Upper lobe of left lung (tissue), 6 donors: ENCODE measurements around the gene SUCLG2. TPM values are rescaled to one million over a fixed set of nuclear protein-coding genes. Genes with fewer than 3 reads are reported as not detected.

ENCODE experiments used
- ATAC-seq, 2 donors: fragments of 200-7000 bp; cut with Tn5 transposase; one replicate each; pipeline ENCODE4 v1.9.1; 2022; ENCODE audit warnings: mild to moderate bottlenecking in 2 of 2, moderate library complexity in 2 of 2; ENCODE audit not compliant: low FRiP score in 2 of 2
- DNase-seq, 2 donors: peaks; one replicate each; pipeline ENCODE4 v3.0.0-alpha.2; 2019 to 2020
- H3K27ac ChIP-seq, 4 donors: fragments of 200-600 bp; sonication (generic); one replicate each; pipeline ENCODE4 v1.5.1; 2016 to 2019
- H3K27me3 ChIP-seq, 4 donors: fragments of 200-600 bp; sonication (generic); one replicate each; pipeline ENCODE4 v1.5.1; 2017 to 2019
- H3K36me3 ChIP-seq, 4 donors: fragments of 200-600 bp; sonication (generic); one replicate each; pipeline ENCODE4 v1.5.1; 2016 to 2019
- H3K4me1 ChIP-seq, 4 donors: fragments of 200-600 bp; sonication (generic); one replicate each; pipeline ENCODE4 v1.5.1; 2018 to 2019
- H3K4me3 ChIP-seq, 4 donors: fragments of 200-600 bp; sonication (generic); one replicate each; pipeline ENCODE4 v1.5.1; 2017 to 2019; ENCODE audit warnings: mild to moderate bottlenecking in 2 of 4, moderate library complexity in 1 of 4
- H3K9me3 ChIP-seq, 4 donors: fragments of 200-600 bp; sonication (generic); one replicate each; pipeline ENCODE4 v1.5.1; 2018 to 2019
- EP300 ChIP-seq, 4 donors: sonication (generic); formaldehyde crosslinking; IDR thresholded peaks; one replicate each; pipeline ENCODE4 v1.5.1; 2017; ENCODE audit warnings: antibody characterized with exemption in 4 of 4, control low read depth in 2 of 4
- POLR2A ChIP-seq, 4 donors: fragments of 450-650 bp; IDR thresholded peaks; one replicate each; pipeline ENCODE4 v1.5.1; 2016 to 2017; ENCODE audit warnings: antibody characterized with exemption in 4 of 4, mild to moderate bottlenecking in 2 of 4
- POLR2AphosphoS5 ChIP-seq, 2 donors: sonication (generic); formaldehyde crosslinking; IDR thresholded peaks; one replicate each; pipeline ENCODE4 v1.5.1; 2017; ENCODE audit warnings: antibody characterized with exemption in 2 of 2
- WGBS, 2 donors: methylation state at CpG; one replicate each; pipeline ENCODE4 v1.1.5; 2017 to 2018; 5-methylcytosine and 5-hydroxymethylcytosine counted together
- total RNA-seq, 6 donors: library from RNA; depleted of rRNA in 4 of 6; stranded (reverse); fragments of >200 nt in 4 of 6; gene quantifications; one replicate each; pipeline versions ENCODE4 v1.1.0 to v1.2.1, GENCODE V29; 2016 to 2021
- TF ChIP-seq, protein P1 (sequence below), 6 experiments: fragments of 450-650 bp in 4 of 6; fragments of 200-600 bp in 2 of 6; sonication (generic) in 2 of 6; IDR thresholded peaks; one replicate each; pipeline ENCODE4 v1.5.1; 2016 to 2019; ENCODE audit warnings: antibody characterized with exemption in 6 of 6
- donor health status: DM: no; HTN: no; CAD: no; lungs with moderate emphysema.
- donor health status: DM: no; HTN: yes; CAD: no; lungs with severe emphysema.

The SUCLG2 gene
- total RNA-seq, 6 donors from 2014 or later: 36.7 to 69.3 (median 50.8) TPM

DNA sequence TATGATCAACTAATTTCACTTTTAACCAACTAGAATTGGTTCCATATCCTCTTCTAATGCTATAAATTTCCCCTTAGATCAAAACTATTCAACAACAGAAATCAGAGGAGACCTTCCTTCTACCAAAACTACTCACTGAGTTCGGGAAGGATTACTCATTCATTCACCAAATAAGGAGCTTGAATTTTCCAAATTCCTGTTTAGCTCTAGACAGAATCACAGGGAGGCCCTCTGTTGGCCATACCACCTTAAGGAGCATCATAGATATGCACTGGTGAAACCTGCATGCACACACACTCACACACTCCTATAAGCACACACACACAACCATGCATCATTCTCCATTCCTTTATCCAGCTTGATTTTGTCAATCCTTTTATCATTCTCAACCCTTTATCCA, 49.0 kb downstream of the SUCLG2 start:
- peaks cover 0 to 3% (median 1%) of the 10 kb centered on the region in 4 donors for H3K4me1 ChIP-seq
- H3K9me3 ChIP-seq: no peaks in the 10 kb centered on the region
- H3K36me3 ChIP-seq: peaks cover 11 to 34% (median 21%) of the 10 kb centered on the region in 4 donors
- TF ChIP-seq EP300 (IDR thresholded peaks at IDR 0.05): no peak
- no peak for TF ChIP-seq POLR2A (IDR thresholded peaks at IDR 0.05)
- TF ChIP-seq, protein P1, sequence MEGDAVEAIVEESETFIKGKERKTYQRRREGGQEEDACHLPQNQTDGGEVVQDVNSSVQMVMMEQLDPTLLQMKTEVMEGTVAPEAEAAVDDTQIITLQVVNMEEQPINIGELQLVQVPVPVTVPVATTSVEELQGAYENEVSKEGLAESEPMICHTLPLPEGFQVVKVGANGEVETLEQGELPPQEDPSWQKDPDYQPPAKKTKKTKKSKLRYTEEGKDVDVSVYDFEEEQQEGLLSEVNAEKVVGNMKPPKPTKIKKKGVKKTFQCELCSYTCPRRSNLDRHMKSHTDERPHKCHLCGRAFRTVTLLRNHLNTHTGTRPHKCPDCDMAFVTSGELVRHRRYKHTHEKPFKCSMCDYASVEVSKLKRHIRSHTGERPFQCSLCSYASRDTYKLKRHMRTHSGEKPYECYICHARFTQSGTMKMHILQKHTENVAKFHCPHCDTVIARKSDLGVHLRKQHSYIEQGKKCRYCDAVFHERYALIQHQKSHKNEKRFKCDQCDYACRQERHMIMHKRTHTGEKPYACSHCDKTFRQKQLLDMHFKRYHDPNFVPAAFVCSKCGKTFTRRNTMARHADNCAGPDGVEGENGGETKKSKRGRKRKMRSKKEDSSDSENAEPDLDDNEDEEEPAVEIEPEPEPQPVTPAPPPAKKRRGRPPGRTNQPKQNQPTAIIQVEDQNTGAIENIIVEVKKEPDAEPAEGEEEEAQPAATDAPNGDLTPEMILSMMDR (IDR thresholded peaks at IDR 0.05): no peak
- H3K4me3 ChIP-seq: no peak overlapping the region
- ATAC-seq: no peak
- no peak for DNase-seq
- no peak overlapping the region for H3K27ac ChIP-seq
- H3K27me3 ChIP-seq: no peaks in the 10 kb centered on the region
- WGBS, 2 donors: 52 to 61% methylated on average over 1 of the region's 1 CpG

DNA sequence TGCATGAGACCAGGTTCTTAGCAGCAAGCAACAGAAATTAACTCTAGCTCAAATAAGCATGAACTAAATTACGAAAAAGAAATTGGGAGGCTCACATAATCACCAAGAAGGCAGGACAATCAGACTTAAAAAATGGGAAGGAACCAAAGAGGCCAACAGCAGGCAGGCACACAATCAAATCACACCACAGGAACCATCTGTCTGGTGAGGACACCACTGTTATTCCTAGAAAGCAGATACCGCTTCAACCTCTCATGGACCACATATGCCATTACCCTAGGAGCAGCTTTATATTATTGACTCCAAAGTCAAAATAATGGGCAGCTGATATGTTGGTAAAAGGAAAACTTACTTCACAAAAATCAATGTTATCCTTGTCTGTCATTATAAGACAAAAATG, 51.6 kb downstream of the SUCLG2 start:
- Histone ChIP-seq H3K4me1 (peaks cover 0 to 4% (median 1%) of the 10 kb centered on the region in 4 donors), H3K9me3 (no peaks in the 10 kb centered on the region), H3K4me3 (no peak overlapping the region), H3K27me3 (no peaks in the 10 kb centered on the region), H3K36me3 (peaks cover 3 to 16% (median 10%) of the 10 kb centered on the region in 4 donors), H3K27ac (no peak overlapping the region)
- 67 to 81% methylated on average over 2 of the region's 2 CpGs for WGBS, 2 donors
- DNase-seq: no peak
- TF ChIP-seq, protein P1 (IDR thresholded peaks at IDR 0.05): no peak
- TF ChIP-seq EP300 (IDR thresholded peaks at IDR 0.05) (no peak), POLR2A (IDR thresholded peaks at IDR 0.05) (no peak), POLR2AphosphoS5 (IDR thresholded peaks at IDR 0.05) (no peak)
- ATAC-seq: no peak

DNA sequence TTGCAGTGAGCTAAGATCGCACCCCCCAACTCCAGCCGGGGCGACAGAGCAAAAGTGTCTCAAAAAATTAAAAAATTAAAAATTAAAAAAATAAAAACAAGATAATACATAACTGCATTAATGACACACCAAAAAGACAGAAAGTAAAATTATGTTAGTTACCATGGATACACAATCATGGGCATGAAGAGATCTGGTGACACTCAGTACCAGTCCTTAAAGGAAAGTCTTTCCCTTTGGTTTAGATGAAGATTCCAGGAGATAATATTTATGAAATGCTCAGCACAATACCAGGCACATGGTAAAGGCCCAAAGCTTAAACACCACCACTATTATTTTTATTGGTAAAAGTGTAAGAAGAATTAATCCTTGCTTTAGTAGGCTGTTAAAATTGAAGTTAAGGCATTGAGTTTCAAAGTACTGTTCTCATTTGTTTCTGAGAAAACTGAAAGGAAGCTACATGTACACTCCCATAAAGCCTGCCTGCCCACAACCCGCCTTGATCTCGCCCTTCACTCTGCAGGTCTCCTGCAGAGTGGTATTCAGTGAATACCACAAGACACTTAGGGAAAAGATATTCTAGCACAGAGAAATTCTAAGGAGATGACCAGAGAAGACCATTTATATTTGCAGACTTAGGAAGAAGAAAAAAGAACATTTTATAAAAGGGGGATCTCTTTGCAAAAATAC, 52.3 kb downstream of the SUCLG2 start:
- ATAC-seq: no peak
- peaks cover 3 to 9% (median 5%) of the 10 kb centered on the region in 4 donors for H3K36me3 ChIP-seq
- 86 to 94% methylated on average over 5 of the region's 5 CpGs for WGBS, 2 donors

DNA sequence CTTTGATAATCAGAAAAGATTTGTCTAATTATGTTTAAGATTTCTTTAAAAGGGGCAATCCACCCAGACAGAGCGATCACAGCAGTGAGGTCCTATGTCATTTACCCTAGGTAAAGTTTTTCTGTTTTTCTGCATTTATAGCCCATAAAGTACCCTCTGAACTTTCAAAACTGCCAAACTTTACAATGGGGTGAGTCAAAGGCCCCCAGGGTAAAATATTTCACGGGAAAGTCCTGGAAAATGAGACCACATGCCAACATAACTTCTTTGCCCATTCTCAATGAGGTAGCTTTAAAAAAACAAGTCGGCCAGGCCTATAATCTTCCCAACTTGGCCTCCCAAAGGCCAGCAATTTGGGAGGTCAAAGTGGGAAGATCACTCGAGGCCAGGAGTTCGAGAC, 53.0 kb downstream of the SUCLG2 start:
- 89 to 91% methylated on average over 5 of the region's 5 CpGs for WGBS, 2 donors
- peaks cover 0 to 4% (median 2%) of the 10 kb centered on the region in 4 donors for H3K36me3 ChIP-seq
- H3K9me3 ChIP-seq: no peaks in the 10 kb centered on the region
- H3K27me3 ChIP-seq: no peaks in the 10 kb centered on the region
- DNase-seq: no peak
- no peak overlapping the region for H3K27ac ChIP-seq
- TF ChIP-seq POLR2AphosphoS5 (IDR thresholded peaks at IDR 0.05): no peak
- TF ChIP-seq, protein P1 (IDR thresholded peaks at IDR 0.05): no peak
- TF ChIP-seq POLR2A (IDR thresholded peaks at IDR 0.05): no peak
- TF ChIP-seq EP300 (IDR thresholded peaks at IDR 0.05): no peak
- no peak for ATAC-seq
- peaks cover 0 to 4% (median 1%) of the 10 kb centered on the region in 4 donors for H3K4me1 ChIP-seq
- H3K4me3 ChIP-seq: no peak overlapping the region

More for the DNA sequence above, 52.3 kb downstream of the SUCLG2 start:
- no peaks in the 10 kb centered on the region for H3K27me3 ChIP-seq
- no peak overlapping the region for H3K27ac ChIP-seq
- no peak for TF ChIP-seq POLR2AphosphoS5 (IDR thresholded peaks at IDR 0.05)
- TF ChIP-seq, protein P1 (IDR thresholded peaks at IDR 0.05): no peak
- H3K4me1 ChIP-seq: peaks cover 0 to 4% (median 1%) of the 10 kb centered on the region in 4 donors
- no peaks in the 10 kb centered on the region for H3K9me3 ChIP-seq
- H3K4me3 ChIP-seq: no peak overlapping the region
- DNase-seq: no peak

- H3K9me3 ChIP-seq: no peaks in the 10 kb centered on the region
- 87 to 91% methylated on average over 2 of the region's 2 CpGs for WGBS, 2 donors
- TF ChIP-seq POLR2A (IDR thresholded peaks at IDR 0.05): no peak
- TF ChIP-seq, protein P1 (IDR thresholded peaks at IDR 0.05): no peak
- no peak for TF ChIP-seq POLR2AphosphoS5 (IDR thresholded peaks at IDR 0.05)
- no peak for TF ChIP-seq EP300 (IDR thresholded peaks at IDR 0.05)
- ATAC-seq: no peak
- no peak overlapping the region for H3K27ac ChIP-seq
- DNase-seq: no peak
- no peaks in the 10 kb centered on the region for H3K36me3 ChIP-seq
- H3K4me3 ChIP-seq: no peak overlapping the region
- H3K4me1 ChIP-seq: peaks cover 0 to 4% (median 1%) of the 10 kb centered on the region in 4 donors
- H3K27me3 ChIP-seq: no peaks in the 10 kb centered on the region
These were observed 54.6 kb downstream of the SUCLG2 start for GRCh38 chr3:67599821-67600220.
